Uterus (tissue), 2 donors: ENCODE results near the gene SEC24B.

Experiments used
- POLR2A ChIP-seq, 2 donors: fragments of 450-650 bp; IDR thresholded peaks; one replicate each; pipeline ENCODE4 v1.6.1; 2016; ENCODE audit warnings: antibody characterized with exemption in 2 of 2, mild to moderate bottlenecking in 1 of 2, moderate library complexity in 1 of 2
- TF ChIP-seq, protein P1 (sequence below), 4 experiments: fragments of 200-600 bp in 2 of 4; fragments of 450-650 bp in 2 of 4; sonication (generic) in 2 of 4; IDR thresholded peaks; one replicate each; pipeline ENCODE4 v1.5.1; 2016 to 2019; ENCODE audit warnings: antibody characterized with exemption in 4 of 4, mild to moderate bottlenecking in 2 of 4, moderate library complexity in 1 of 4

DNA sequence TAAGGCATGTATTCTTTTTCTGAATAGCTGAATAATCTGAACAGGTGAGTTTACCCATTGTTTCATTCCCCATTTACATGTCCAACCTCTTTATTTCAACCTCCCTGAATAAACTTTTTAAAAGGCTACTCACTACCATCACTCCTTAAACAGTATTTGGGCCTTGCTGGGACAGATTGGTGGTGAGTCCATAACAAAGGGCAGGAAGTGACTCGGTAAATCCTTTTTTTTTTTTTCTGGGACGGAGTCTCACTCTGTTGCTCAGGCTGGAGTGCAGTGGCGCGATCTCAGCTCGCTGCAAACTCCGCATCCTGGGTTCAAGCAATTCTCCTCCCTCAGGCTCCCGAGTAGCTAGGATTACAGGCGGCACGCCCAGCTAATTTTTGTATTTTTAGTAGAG is 23.4 kb upstream of the SEC24B start:
- TF ChIP-seq, protein P1, sequence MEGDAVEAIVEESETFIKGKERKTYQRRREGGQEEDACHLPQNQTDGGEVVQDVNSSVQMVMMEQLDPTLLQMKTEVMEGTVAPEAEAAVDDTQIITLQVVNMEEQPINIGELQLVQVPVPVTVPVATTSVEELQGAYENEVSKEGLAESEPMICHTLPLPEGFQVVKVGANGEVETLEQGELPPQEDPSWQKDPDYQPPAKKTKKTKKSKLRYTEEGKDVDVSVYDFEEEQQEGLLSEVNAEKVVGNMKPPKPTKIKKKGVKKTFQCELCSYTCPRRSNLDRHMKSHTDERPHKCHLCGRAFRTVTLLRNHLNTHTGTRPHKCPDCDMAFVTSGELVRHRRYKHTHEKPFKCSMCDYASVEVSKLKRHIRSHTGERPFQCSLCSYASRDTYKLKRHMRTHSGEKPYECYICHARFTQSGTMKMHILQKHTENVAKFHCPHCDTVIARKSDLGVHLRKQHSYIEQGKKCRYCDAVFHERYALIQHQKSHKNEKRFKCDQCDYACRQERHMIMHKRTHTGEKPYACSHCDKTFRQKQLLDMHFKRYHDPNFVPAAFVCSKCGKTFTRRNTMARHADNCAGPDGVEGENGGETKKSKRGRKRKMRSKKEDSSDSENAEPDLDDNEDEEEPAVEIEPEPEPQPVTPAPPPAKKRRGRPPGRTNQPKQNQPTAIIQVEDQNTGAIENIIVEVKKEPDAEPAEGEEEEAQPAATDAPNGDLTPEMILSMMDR (IDR thresholded peaks at IDR 0.05), result no peak
- no peak for TF ChIP-seq POLR2A (IDR thresholded peaks at IDR 0.05)
